GM08714 (cell line): Measurements from ENCODE around the gene BUD13.

Source experiments
- H3K4me3 ChIP-seq: fragments of 200-500 bp; sonication (Bioruptor generic); 2 replicates; pipeline ENCODE4 v1.5.1; 2014; ENCODE audit warnings: mild to moderate bottlenecking, low read length, inconsistent platforms
- ZNF274 ChIP-seq: IDR thresholded peaks from 2 replicates; pipeline ENCODE4 v1.6.1; 2012; ENCODE audit warnings: mild to moderate bottlenecking, low read depth, low read length

The BUD13 gene

DNA sequence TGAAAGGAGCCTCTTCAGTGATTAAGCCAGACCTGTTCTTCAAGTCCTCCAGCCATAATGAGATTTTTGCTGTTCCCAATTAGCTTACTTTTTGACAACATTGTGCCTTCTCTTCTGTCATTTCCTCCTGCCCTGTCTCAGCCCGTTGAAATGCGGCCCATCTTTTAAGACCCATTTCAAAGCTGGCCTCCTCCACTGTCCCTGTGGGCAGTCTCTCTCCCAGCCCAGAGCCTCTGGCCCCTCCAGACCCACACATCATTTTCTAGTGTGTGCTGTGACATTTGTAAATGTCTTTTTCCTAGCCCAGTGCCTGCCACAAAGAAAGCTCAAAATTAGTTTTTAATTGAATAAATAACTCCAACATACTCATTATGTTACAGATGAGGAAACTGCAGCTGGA lies 70.9 kb downstream of the BUD13 start:
- TF ChIP-seq ZNF274 = no peak

GRCh38 chr11:116701297-116701801 lies 71.4 kb downstream of the BUD13 start:
- H3K4me3 ChIP-seq = no peak overlapping the region
- no peak for TF ChIP-seq ZNF274

More for the DNA sequence above, 70.9 kb downstream of the BUD13 start:
- H3K4me3 ChIP-seq = no peak overlapping the region

DNA sequence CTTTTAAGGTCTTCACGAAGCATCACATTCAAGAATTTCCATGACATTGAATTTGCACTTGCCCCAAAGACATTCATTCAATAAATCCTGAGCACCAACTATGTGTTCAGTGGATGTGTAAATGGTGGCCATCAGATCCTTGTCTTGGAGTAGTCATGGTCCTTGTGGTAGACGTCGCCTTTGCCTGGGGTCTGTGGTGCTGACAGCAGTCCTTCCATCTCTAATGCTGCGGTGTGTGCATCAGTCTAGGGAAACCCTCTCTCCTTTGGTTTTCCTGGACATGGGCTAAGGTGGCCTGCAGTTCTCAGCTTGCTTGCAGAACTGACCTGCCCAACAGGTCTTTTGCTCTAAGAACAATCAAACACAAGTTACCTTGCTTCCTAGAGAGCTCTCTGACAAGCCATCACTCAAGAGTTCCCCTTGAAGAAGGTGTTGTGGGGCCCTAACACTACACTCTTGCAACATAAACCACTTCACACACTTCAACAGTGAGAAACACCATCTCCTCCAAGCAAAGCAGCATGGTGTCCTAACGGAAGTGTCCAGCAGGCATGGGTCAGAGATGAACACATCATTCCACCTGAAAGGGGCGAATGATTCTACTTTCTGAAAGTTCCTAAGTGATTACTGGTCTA lies 72.1 kb downstream of the BUD13 start:
- no peak for TF ChIP-seq ZNF274

More for the DNA sequence above, 72.1 kb downstream of the BUD13 start:
- H3K4me3 ChIP-seq = no peak overlapping the region
